ENCODE measurements around the gene TANGO2. TPM values are rescaled to one million over a fixed set of nuclear protein-coding genes. Genes with fewer than 3 reads are reported as not detected.

The TANGO2 gene
- total RNA-seq, 4 donors from 2014 or later, result 12.4 to 36.1 (median 19.8) TPM

DNA sequence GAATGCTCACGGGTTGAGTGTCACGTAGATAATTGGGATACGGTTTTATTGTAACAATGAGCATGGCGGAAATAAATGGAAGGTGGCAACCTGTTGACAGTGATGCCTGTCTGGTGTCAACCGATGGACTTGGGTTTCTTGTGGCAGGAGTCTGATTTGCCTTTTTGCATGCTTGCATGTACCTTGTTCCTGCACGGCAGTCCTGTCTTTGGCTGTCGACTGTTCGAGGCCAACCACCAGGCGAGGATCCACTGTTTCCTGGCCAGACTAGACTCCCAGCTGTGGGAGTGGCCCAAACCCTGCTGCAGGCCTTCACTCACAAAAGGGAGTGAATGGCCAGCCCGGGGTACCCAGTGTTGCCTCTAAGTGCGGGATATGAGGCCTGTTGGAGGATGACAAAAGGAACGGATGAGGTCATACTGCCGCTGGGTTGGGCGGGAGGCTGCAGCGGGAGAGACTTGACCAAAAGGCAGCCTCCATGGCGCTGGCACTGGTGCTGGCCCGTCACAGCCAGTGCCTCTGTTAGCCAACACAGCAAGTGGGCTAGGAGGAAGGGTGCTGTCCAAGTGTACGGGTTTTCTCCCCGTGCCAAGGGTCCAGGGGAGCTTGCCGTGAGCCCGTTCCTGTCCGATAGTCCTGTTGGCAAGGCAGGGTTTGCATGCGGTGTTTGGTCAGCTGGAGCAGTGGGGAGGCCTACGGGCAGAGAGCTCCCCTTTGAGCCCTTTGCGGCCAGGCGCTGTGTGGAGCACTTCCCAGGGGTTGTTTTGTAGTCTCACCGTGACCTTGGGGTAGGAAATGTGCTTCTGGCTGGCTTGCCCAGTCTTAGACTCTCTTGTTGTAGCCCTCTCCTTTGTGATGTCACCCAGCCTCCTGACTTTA is 60.1 kb downstream of the TANGO2 start:
- 12 to 19% methylated on average over 25 to 27 of the region's 27 CpGs for WGBS, 2 donors
- intact Hi-C loops (cut with DNase I; ENCODE audit: low total_unique reads), result no loop called here
- peak in 1 of 2 donors; percentile 88 for DNase-seq (ENCODE audit: low spot score in 2 of 2)
- TF ChIP-seq, protein P1, sequence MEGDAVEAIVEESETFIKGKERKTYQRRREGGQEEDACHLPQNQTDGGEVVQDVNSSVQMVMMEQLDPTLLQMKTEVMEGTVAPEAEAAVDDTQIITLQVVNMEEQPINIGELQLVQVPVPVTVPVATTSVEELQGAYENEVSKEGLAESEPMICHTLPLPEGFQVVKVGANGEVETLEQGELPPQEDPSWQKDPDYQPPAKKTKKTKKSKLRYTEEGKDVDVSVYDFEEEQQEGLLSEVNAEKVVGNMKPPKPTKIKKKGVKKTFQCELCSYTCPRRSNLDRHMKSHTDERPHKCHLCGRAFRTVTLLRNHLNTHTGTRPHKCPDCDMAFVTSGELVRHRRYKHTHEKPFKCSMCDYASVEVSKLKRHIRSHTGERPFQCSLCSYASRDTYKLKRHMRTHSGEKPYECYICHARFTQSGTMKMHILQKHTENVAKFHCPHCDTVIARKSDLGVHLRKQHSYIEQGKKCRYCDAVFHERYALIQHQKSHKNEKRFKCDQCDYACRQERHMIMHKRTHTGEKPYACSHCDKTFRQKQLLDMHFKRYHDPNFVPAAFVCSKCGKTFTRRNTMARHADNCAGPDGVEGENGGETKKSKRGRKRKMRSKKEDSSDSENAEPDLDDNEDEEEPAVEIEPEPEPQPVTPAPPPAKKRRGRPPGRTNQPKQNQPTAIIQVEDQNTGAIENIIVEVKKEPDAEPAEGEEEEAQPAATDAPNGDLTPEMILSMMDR (IDR thresholded peaks at IDR 0.05), result no peak
- TF ChIP-seq POLR2A (IDR thresholded peaks at IDR 0.05), result no peak
- H3K4me3 ChIP-seq (ENCODE audit: low read depth, poor library complexity, severe bottlenecking), result peak overlapping the region; percentile 79

DNA sequence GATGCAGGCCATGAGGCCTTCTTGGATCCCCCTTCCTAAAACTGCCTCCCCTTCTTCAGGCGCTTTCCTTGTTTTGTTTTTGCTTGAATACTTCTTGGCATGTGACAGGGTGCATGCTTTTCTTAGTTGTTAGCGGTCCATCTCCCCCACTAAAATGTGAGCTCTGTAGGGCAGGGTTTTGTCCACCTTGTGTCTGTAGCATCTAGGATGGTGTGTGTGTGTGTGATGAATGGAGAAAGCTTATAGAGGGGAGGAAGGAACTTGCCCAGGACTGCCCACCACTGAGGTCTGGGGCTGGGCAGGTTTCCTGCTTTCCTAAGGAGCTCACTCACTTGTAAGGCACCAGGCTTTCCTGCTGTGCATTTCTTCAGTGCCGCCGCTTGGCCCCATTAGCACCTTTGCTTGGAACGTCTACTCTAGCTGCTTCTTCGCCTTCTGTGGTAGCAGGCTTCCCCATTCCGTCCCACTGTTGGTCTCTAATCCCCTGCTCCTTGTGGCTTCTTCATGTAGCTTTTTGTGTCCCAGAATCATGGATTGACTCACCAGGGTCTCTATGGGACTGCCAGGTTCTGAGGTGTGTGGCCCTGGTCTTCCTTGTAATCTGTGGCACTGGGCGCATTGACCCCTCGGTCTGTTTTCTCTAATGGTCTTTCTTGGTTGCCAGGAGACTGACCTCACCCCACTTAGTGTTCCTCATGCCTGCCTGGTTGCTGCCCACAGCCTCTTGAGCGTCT is 62.4 kb downstream of the TANGO2 start:
- 82 to 85% methylated on average over 10 of the region's 10 CpGs for WGBS, 2 donors
- no peak for TF ChIP-seq POLR2A (IDR thresholded peaks at IDR 0.05)
- TF ChIP-seq, protein P1 (IDR thresholded peaks at IDR 0.05), result no peak
- no peak for DNase-seq (ENCODE audit: low spot score in 2 of 2)
- H3K4me3 ChIP-seq (ENCODE audit: low read depth, poor library complexity, severe bottlenecking), result no peak overlapping the region
- intact Hi-C loops (cut with DNase I; ENCODE audit: low total_unique reads), result no loop called here

DNA sequence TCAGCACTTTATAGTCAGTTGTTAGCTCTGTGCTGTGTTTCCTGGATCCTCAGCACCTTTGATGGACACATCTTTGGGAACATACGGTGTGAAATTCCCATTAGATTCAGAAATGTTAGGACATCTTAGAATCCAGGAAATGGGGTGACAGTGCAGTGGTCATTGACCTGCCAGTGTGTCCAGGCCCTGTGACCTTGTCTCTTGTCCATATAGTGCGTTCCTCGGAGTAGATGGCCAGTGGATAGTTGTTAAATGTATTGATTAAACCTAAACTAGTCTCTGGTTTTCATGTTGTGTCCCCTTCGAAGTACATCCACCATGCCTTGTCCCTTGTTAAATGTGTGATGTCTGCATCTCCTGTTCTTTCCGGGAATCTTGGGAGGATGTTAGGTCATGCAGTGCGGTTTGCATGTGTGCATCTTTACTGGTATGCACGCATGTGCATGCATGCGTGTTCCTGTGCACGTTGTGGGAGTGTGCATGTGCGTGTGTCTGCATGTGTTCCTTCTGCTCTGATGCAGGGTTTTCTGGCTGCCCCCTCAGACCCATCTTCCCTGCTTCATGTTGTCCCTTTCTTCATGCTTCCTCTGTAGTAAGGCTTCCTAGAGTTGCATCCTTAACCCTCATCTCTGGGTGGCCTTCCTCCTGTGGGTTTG is 63.1 kb downstream of the TANGO2 start:
- DNase-seq (ENCODE audit: low spot score in 2 of 2), result no peak
- intact Hi-C loops (cut with DNase I; ENCODE audit: low total_unique reads), result no loop called here
- TF ChIP-seq, protein P1 (IDR thresholded peaks at IDR 0.05), result no peak
- TF ChIP-seq POLR2A (IDR thresholded peaks at IDR 0.05), result no peak
- 62 to 68% methylated on average over 10 of the region's 10 CpGs for WGBS, 2 donors
- no peak overlapping the region for H3K4me3 ChIP-seq (ENCODE audit: low read depth, poor library complexity, severe bottlenecking)

DNA sequence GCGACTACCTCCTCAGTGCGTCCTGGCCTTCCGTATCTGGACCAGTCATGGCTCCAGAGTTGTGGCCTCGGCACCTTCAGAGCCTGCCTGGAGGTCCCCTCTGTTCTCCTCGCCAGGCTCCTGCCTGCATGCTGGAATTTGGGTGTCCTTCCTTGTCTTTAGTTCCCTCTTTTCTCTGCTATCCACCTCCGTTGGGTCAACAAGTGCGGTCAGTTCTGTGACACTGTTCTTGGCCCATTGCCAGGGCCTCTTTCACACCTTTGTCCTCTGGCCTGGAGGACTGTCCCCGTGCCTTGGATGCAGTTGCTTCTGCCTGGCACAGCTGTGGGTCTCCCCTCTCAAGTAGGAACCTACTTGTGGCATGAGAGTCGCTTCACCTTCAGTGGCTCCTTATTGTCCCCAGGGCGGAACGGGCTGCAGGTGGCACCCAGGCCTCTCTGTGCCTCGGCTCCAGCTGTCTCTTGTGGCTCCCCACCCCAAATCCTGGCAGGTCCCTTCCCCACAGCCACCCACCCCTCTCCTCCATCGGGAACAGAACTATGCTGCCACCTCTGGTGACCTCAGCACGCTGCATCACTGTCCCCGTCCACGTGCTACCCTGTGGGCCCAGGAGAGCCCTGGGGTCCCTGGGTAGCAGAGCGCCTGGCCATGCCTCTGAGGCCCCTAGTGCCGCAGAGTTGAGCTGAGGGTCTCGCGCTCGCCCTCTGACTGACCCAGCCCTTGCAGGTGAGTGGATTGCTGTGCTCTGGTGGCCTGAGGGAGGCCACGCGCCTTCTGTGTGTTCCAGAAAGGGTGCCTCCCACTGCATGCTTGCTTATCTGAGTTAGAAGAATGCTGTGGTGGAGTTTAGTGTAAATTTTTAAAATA is 63.9 kb downstream of the TANGO2 start:
- no peak overlapping the region for H3K4me3 ChIP-seq (ENCODE audit: low read depth, poor library complexity, severe bottlenecking)
- DNase-seq (ENCODE audit: low spot score in 2 of 2), result no peak
- TF ChIP-seq, protein P1 (IDR thresholded peaks at IDR 0.05), result no peak
- TF ChIP-seq POLR2A (IDR thresholded peaks at IDR 0.05), result no peak
- intact Hi-C loops (cut with DNase I; ENCODE audit: low total_unique reads), result no loop called here
- 75 to 78% methylated on average over 23 of the region's 23 CpGs for WGBS, 2 donors

DNA sequence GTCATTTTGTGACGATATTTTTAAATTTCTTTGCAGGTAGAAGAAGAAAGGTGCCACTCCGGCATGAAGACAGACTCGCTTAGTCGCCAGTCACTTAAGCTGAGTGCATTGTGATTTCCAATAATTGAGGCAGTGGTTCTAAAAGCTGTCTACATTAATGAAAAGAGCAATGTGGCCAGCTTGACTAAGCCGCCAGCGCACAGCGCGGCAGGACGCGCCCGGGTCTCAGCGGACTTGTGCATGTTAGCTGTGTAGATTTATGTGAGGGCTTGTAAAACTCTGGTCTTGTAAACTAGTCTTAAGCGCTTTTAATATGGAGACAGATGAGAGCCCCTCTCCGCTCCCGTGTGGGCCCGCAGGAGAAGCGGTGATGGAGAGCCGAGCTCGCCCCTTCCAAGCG is 64.7 kb downstream of the TANGO2 start:
- H3K4me3 ChIP-seq (ENCODE audit: low read depth, poor library complexity, severe bottlenecking), result no peak overlapping the region
- 93 to 95% methylated on average over 20 of the region's 20 CpGs for WGBS, 2 donors
- intact Hi-C loops (cut with DNase I; ENCODE audit: low total_unique reads), result no loop called here
- TF ChIP-seq, protein P1 (IDR thresholded peaks at IDR 0.05), result no peak
- no peak for TF ChIP-seq POLR2A (IDR thresholded peaks at IDR 0.05)
- no peak for DNase-seq (ENCODE audit: low spot score in 2 of 2)

All from lower leg skin (tissue), 4 donors.